ENCODE measurements around the gene AGBL4. TPM values are rescaled to one million over a fixed set of nuclear protein-coding genes. Genes with fewer than 3 reads are reported as not detected.

The AGBL4 gene
- total and polyA plus RNA-seq, 9 of the 15 experiments (the other 6 are each of a cell fraction or from before 2014, with no cell fraction given): 0.11 TPM; not detected in 7

DNA sequence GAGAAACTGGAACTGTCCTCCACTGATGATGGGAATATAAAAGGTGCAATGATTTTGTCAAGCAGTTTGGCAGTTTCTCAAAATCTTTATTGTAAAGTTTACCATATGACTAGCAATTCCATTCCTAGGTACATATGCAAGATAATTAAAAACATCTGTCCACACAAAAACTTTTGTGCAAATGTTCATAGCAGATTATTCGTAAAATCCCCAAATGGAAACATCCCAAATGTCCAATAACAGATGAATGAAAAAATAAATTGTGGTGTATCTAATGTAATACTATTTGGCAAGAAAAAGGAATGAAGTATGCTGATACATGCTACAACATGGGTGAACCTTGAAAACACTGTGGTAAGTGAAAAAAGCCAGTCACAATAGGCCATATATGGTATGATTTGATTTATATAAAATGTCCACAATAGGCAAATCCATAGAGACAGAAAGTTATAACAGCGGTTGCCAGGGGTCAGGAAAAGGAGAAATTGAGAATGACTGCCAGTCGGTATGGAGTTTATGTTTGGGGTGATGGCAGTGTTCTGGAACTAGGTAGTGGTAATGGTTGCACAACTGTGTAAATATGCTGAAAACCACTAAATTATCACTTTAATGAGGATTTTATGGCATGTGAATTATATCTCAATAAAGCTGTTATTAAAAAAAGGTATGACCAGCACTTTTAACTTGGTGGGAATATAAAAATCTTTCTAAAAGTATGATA is 1165.4 kb downstream of the AGBL4 start (continued):
- TF ChIP-seq, protein P1, sequence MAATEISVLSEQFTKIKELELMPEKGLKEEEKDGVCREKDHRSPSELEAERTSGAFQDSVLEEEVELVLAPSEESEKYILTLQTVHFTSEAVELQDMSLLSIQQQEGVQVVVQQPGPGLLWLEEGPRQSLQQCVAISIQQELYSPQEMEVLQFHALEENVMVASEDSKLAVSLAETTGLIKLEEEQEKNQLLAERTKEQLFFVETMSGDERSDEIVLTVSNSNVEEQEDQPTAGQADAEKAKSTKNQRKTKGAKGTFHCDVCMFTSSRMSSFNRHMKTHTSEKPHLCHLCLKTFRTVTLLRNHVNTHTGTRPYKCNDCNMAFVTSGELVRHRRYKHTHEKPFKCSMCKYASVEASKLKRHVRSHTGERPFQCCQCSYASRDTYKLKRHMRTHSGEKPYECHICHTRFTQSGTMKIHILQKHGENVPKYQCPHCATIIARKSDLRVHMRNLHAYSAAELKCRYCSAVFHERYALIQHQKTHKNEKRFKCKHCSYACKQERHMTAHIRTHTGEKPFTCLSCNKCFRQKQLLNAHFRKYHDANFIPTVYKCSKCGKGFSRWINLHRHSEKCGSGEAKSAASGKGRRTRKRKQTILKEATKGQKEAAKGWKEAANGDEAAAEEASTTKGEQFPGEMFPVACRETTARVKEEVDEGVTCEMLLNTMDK (IDR thresholded peaks at IDR 0.05; ENCODE audit: borderline replicate concordance, insufficient read depth, low read depth, low read length, poor library complexity, severe bottlenecking): no peak
- TF ChIP-seq CBFA2T2 (conservative IDR thresholded peaks at IDR 0.05) (no peak), MED1 (CRISPR knock-in tag; IDR thresholded peaks at IDR 0.05; ENCODE audit: borderline replicate concordance) (no peak), BRD9 (IDR thresholded peaks at IDR 0.05; ENCODE audit: low read depth, partially characterized antibody) (no peak)
- TF ChIP-seq, protein P2, sequence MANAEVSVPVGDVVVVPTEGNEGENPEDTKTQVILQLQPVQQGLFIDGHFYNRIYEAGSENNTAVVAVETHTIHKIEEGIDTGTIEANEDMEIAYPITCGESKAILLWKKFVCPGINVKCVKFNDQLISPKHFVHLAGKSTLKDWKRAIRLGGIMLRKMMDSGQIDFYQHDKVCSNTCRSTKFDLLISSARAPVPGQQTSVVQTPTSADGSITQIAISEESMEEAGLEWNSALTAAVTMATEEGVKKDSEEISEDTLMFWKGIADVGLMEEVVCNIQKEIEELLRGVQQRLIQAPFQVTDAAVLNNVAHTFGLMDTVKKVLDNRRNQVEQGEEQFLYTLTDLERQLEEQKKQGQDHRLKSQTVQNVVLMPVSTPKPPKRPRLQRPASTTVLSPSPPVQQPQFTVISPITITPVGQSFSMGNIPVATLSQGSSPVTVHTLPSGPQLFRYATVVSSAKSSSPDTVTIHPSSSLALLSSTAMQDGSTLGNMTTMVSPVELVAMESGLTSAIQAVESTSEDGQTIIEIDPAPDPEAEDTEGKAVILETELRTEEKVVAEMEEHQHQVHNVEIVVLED (CRISPR knock-in tag; IDR thresholded peaks at IDR 0.05): no peak

DNA sequence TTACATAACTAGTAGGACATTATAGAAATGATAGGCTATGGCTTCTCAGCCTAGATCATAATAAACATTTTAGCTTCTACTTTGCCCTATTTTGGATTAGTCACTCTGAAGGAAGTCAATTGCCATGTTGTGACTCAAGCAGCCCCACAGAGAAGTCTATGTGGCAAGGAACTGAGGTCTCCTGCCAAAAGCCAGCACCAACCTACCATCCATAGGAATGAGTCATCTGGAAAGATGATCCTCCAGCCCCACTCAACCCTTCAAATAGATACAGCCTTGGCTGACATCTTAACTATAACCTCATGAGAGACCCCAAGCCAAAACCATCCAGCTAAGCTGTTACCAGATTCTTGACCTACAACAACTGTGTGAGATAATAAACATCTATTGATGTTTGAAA is 1170.7 kb downstream of the AGBL4 start:
- no TSS peak for BruUV-seq (replicated peaks)
- FAIRE-seq: no peak
- Histone ChIP-seq H2AFZ (ENCODE audit: low read depth, low read length) (no peak overlapping the region), H3K4me2 (ENCODE audit: insufficient read depth, low read length) (no peak overlapping the region), H3K27me3 (ENCODE audit: control insufficient read depth in 2 of 2, insufficient read depth in 2 of 2, low read length in 2 of 2) (no peaks in the 10 kb centered on the region), H3K79me2 (ENCODE audit: control insufficient read depth, insufficient read depth, low read length) (no peaks in the 10 kb centered on the region), H3K9ac (ENCODE audit: insufficient read depth in 1 of 2, low read depth in 2 of 2, low read length in 2 of 2) (no peak overlapping the region), H4K20me1 (replicated peaks; ENCODE audit: control insufficient read depth, insufficient read depth, low read length) (no peaks in the 10 kb centered on the region), H3K9me1 (ENCODE audit: control insufficient read depth, insufficient read depth, low read length) (no peaks in the 10 kb centered on the region), H3K4me1 (replicated peaks in 1 of 2; ENCODE audit: control insufficient read depth in 2 of 2, insufficient read depth in 2 of 2, low read length in 2 of 2) (no peaks in the 10 kb centered on the region), H3K4me3 (no peak overlapping the region), H3K27ac (ENCODE audit: extremely low read depth, low read depth, low read length) (no peak overlapping the region), H3K36me3 (ENCODE audit: control insufficient read depth, insufficient read depth, low read length) (no peaks in the 10 kb centered on the region), H3K9me3 (replicated peaks; ENCODE audit: control insufficient read depth, insufficient read depth, low read depth, low read length) (no peaks in the 10 kb centered on the region)
- ChIA-PET POLR2A (no interaction called here), CTCF (ENCODE audit: low intra/inter-chr PET ratio) (no interaction called here)
- in situ Hi-C loops (cut with MboI) (no loop called here), intact Hi-C loops (cut with micrococcal nuclease) (no loop called here)
- TF ChIP-seq, protein P3, sequence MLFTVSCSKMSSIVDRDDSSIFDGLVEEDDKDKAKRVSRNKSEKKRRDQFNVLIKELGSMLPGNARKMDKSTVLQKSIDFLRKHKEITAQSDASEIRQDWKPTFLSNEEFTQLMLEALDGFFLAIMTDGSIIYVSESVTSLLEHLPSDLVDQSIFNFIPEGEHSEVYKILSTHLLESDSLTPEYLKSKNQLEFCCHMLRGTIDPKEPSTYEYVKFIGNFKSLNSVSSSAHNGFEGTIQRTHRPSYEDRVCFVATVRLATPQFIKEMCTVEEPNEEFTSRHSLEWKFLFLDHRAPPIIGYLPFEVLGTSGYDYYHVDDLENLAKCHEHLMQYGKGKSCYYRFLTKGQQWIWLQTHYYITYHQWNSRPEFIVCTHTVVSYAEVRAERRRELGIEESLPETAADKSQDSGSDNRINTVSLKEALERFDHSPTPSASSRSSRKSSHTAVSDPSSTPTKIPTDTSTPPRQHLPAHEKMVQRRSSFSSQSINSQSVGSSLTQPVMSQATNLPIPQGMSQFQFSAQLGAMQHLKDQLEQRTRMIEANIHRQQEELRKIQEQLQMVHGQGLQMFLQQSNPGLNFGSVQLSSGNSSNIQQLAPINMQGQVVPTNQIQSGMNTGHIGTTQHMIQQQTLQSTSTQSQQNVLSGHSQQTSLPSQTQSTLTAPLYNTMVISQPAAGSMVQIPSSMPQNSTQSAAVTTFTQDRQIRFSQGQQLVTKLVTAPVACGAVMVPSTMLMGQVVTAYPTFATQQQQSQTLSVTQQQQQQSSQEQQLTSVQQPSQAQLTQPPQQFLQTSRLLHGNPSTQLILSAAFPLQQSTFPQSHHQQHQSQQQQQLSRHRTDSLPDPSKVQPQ (CRISPR knock-in tag; IDR thresholded peaks at IDR 0.05; ENCODE audit: borderline replicate concordance): no peak
- TF ChIP-seq TSC22D4 (tag; IDR thresholded peaks at IDR 0.05) (no peak), KHSRP (IDR thresholded peaks at IDR 0.05) (no peak), ZNF780A (CRISPR knock-in tag; IDR thresholded peaks at IDR 0.05) (no peak), ETS2 (tag; IDR thresholded peaks at IDR 0.05; ENCODE audit: borderline replicate concordance, poor library complexity, severe bottlenecking) (no peak), NCOA1 (IDR thresholded peaks at IDR 0.05; ENCODE audit: low read depth) (no peak), PCBP2 (IDR thresholded peaks at IDR 0.05; ENCODE audit: low read depth, low read length, poor library complexity, severe bottlenecking) (no peak)
- DNase-seq (ENCODE audit: extremely low read depth in 1 of 4, low spot score in 3 of 4): no peak
- ATAC-seq: no peak
